Naive thymus-derived CD4-positive, alpha-beta T cell (primary cell): ENCODE data around the gene FAM174B. TPM values are rescaled to one million over a fixed set of nuclear protein-coding genes. Genes with fewer than 3 reads are reported as not detected.

Source experiments
- ATAC-seq: fragments of 150-1000 bp; cut with Tn5 transposase; 2 replicates; pipeline ENCODE4 v1.10.0; 2021; ENCODE audit warnings: mild to moderate bottlenecking, moderate library complexity
- CTCF ChIA-PET: fragments of 350-600 bp; sonication (Branson Sonifier 250); formaldehyde crosslinking; loops from one replicate; lab custom pipeline; 2021; ENCODE audit warnings: antibody characterized with exemption; lab: Charles Lee
- POLR2A ChIA-PET: fragments of 350-600 bp; sonication (Branson Sonifier 250); formaldehyde crosslinking; loops from one replicate; lab custom pipeline; 2021; ENCODE audit warnings: antibody characterized with exemption, inconsistent platforms; lab: Charles Lee
- DNase-seq, 9 donors: peaks; one replicate each; pipeline versions ENCODE4 v3.0.0 to v3.0.0-alpha.2; 2020 to 2022; ENCODE audit warnings: mixed read lengths in 1 of 9
- H3K27ac ChIP-seq: one replicate; pipeline ENCODE4 v1.7.0; 2013; ENCODE audit warnings: mild to moderate bottlenecking, low read depth, low read length, moderate library complexity
- H3K27me3 ChIP-seq, 2 donors: one replicate each; pipeline ENCODE4 v1.7.0; 2013; ENCODE audit warnings: low read length in 2 of 2, mild to moderate bottlenecking in 2 of 2, moderate library complexity in 2 of 2; ENCODE audit not compliant: control insufficient read depth in 2 of 2, insufficient read depth in 2 of 2
- H3K36me3 ChIP-seq, 3 experiments: 1 replicate in 2 of 3; 2 replicates in 1 of 3; pipeline ENCODE4 v1.7.0; 2013; ENCODE audit warnings: low read length in 3 of 3, mild to moderate bottlenecking in 3 of 3, moderate library complexity in 1 of 3; ENCODE audit not compliant: insufficient read depth in 3 of 3, control insufficient read depth in 2 of 3
- H3K4me1 ChIP-seq, 2 donors: one replicate each; pipeline ENCODE4 v1.7.0; 2013; ENCODE audit warnings: low read length in 2 of 2, mild to moderate bottlenecking in 2 of 2, moderate library complexity in 1 of 2; ENCODE audit not compliant: control insufficient read depth in 2 of 2, insufficient read depth in 2 of 2
- H3K4me3 ChIP-seq: 2 replicates; pipeline ENCODE4 v1.7.0; 2013; ENCODE audit warnings: mild to moderate bottlenecking, low read length
- H3K9me3 ChIP-seq, 3 experiments: 1 replicate in 2 of 3; 2 replicates in 1 of 3; pipeline ENCODE4 v1.7.0; 2013; ENCODE audit warnings: low read length in 3 of 3; ENCODE audit not compliant: control insufficient read depth in 2 of 3
- H3K27ac Mint-ChIP-seq, 9 donors: one replicate each; pipeline ENCODE4 v1.8.0; 2020 to 2022; ENCODE audit warnings: mixed read lengths in 9 of 9, mild to moderate bottlenecking in 8 of 9, moderate library complexity in 5 of 9, inconsistent platforms in 2 of 9
- H3K27me3 Mint-ChIP-seq, 5 donors: one replicate each; pipeline ENCODE4 v1.8.0; 2021 to 2022; ENCODE audit warnings: mixed read lengths in 5 of 5, mild to moderate bottlenecking in 1 of 5
- H3K36me3 Mint-ChIP-seq, 5 donors: one replicate each; pipeline ENCODE4 v1.8.0; 2020 to 2022; ENCODE audit warnings: mixed read lengths in 5 of 5, mild to moderate bottlenecking in 3 of 5, inconsistent platforms in 1 of 5
- H3K4me1 Mint-ChIP-seq, 7 donors: one replicate each; pipeline ENCODE4 v1.8.0; 2020 to 2022; ENCODE audit warnings: mixed read lengths in 7 of 7, mild to moderate bottlenecking in 3 of 7, inconsistent platforms in 1 of 7
- H3K4me3 Mint-ChIP-seq, 10 donors: one replicate each; pipeline ENCODE4 v1.8.0; 2020 to 2022; ENCODE audit warnings: mild to moderate bottlenecking in 10 of 10, mixed read lengths in 10 of 10, moderate library complexity in 6 of 10, inconsistent platforms in 2 of 10
- H3K9me3 Mint-ChIP-seq, 11 donors: one replicate each; pipeline ENCODE4 v1.8.0; 2020 to 2022; ENCODE audit warnings: mixed read lengths in 11 of 11, mild to moderate bottlenecking in 4 of 11, inconsistent platforms in 1 of 11, moderate library complexity in 1 of 11
- intact Hi-C, 2 donors: fragments of 100-400 bp; cut with micrococcal nuclease; formaldehyde crosslinking; loops; one replicate each; pipeline ENCODE4 v1.15.1; 2023
- polyA plus RNA-seq, 2 donors: library from polyadenylated mRNA; unstranded; fragments of 300-500 nt; fragmentation: Illumina TruSeq; gene quantifications; one replicate each; pipeline ENCODE4 v1.2.3, GENCODE V29; 2021
- total RNA-seq, 6 experiments: library from RNA in 5 of 6; stranded (reverse) in 5 of 6; gene quantifications; 1 replicate in 5 of 6; 2 replicates in 1 of 6; pipeline ENCODE4 v1.2.3 and lab custom pipeline; 2021 to 2026

Gene FAM174B
- total and polyA plus RNA-seq, 7 experiments from 2014 or later, result 3.5 to 15.9 (median 6.7) TPM

DNA sequence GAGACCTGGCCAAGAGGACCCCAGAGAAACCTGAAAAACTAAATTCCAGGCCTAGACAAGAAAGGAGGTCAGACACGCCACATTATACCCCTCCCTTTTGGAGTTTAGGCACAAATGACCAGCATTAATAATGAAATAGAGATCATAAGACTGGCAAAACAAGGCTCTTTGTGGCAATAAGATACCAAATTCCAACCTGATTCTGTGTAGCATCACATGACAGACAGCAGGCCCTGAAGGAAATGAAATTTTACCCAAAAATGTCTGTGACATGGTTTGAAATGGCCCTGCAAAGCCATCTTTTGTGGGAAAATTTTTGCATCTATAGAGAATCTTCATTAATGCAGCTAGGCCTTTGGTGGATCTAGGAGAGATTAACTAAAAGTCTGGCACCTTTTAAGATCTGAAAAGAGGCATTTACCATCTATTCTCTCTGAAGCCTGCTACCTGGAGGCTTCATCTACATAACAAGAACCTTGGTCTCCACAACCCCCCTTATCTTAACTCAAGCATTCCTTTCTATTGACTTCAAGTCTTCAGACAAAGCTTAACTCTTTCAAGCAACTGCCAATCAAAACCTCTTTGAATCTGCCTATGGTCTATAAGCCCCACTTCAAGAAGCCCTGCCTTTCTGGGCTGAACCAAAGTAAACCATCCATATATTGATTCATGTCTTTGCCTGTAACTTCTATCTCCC lies 8.0 kb downstream of the FAM174B start:
- ATAC-seq (no peak), DNase-seq (no peak)
- no peaks in the 10 kb centered on the region for H3K4me1 ChIP-seq
- no peak overlapping the region for H3K4me3 ChIP-seq
- peaks cover 0 to 15% (median 8%) of the 10 kb centered on the region in 5 donors for H3K36me3 Mint-ChIP-seq
- ChIA-PET CTCF (no interaction called here), POLR2A (no interaction called here)
- no peak overlapping the region for H3K4me3 Mint-ChIP-seq
- H3K9me3 ChIP-seq, result no peaks in the 10 kb centered on the region
- H3K27me3 ChIP-seq, result no peaks in the 10 kb centered on the region
- H3K27ac Mint-ChIP-seq, result peak overlapping the region in 1 of 9 donors; percentile 21
- peaks cover 0 to 12% (median 7%) of the 10 kb centered on the region in 7 donors for H3K4me1 Mint-ChIP-seq
- peaks cover 0 to 16% (median 15%) of the 10 kb centered on the region in 5 donors for H3K27me3 Mint-ChIP-seq
- H3K27ac ChIP-seq, result no peak overlapping the region
- intact Hi-C loops, result no loop called here
- no peaks in the 10 kb centered on the region for H3K36me3 ChIP-seq
- peaks cover 0 to 5% (median under 1%) of the 10 kb centered on the region in 11 donors for H3K9me3 Mint-ChIP-seq

DNA sequence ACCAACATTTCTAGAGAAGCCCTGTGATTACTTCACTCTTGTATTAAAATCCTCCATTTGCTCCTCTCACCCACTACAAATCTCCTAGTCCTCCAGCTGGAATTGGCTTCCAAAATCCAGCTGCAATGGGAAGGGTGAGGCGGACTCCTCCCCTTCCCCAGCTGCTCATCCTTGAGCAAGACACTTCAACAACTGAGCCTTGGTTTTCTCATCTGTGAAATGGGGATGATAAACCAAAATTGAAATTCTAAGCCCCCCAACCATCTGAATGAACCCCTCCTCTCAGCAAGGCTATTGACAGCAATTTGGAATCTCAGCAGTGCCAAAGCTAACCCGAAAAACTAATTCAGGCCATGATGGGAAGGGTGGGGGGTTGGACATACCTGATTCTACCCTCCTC lies 9.4 kb downstream of the FAM174B start:
- DNase-seq (no peak), ATAC-seq (no peak)
- Mint-ChIP-seq H3K27ac (peak overlapping the region in 1 of 9 donors; percentile 60), H3K4me1 (peaks cover 0 to 4% (median 0%) of the 10 kb centered on the region in 7 donors), H3K27me3 (peaks cover 0 to 11% (median 8%) of the 10 kb centered on the region in 5 donors), H3K9me3 (peaks cover 0 to 13% (median 2%) of the 10 kb centered on the region in 11 donors), H3K36me3 (peaks cover 0 to 15% (median 8%) of the 10 kb centered on the region in 5 donors), H3K4me3 (no peak overlapping the region)
- Histone ChIP-seq H3K4me1 (no peaks in the 10 kb centered on the region), H3K9me3 (no peaks in the 10 kb centered on the region), H3K4me3 (no peak overlapping the region), H3K27me3 (no peaks in the 10 kb centered on the region), H3K36me3 (no peaks in the 10 kb centered on the region), H3K27ac (no peak overlapping the region)
- ChIA-PET POLR2A (no interaction called here), CTCF (no interaction called here)
- intact Hi-C loops, result no loop called here

DNA sequence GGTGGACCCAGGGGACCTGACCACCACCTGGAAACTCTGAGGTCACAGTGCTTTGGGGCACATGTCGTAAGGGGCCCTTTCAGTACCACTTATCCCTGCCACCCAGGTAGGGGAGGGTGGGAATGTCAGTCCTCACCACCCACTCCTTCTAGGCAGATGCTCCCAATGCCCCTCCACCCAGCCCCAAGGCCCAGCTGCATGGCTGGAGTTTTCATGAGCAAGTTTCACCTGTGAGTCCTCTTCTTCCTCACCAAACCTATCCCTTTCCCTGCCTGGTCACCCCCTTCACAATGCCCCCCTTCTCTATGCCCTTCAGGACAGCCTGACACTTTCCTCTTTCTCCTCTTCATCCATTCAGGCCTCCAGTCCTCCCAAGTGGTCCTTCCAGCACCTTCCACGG lies 9.8 kb downstream of the FAM174B start:
- ChIA-PET CTCF (no interaction called here), POLR2A (no interaction called here)
- H3K27me3 Mint-ChIP-seq, result peaks cover 0 to 13% (median 5%) of the 10 kb centered on the region in 5 donors
- H3K4me1 ChIP-seq, result no peaks in the 10 kb centered on the region
- intact Hi-C loops, result no loop called here
- no peak overlapping the region for H3K27ac ChIP-seq
- DNase-seq (no peak), ATAC-seq (no peak)
- H3K4me3 ChIP-seq, result no peak overlapping the region
- H3K4me1 Mint-ChIP-seq, result peaks cover 0 to 4% (median 0%) of the 10 kb centered on the region in 7 donors
- no peaks in the 10 kb centered on the region for H3K36me3 ChIP-seq
- H3K27me3 ChIP-seq, result no peaks in the 10 kb centered on the region
- H3K4me3 Mint-ChIP-seq, result no peak overlapping the region
- H3K9me3 ChIP-seq, result no peaks in the 10 kb centered on the region
- peak overlapping the region in 1 of 9 donors; percentile 60 for H3K27ac Mint-ChIP-seq
- peaks cover 0 to 15% (median 6%) of the 10 kb centered on the region in 5 donors for H3K36me3 Mint-ChIP-seq
- peaks cover 0 to 17% (median 3%) of the 10 kb centered on the region in 11 donors for H3K9me3 Mint-ChIP-seq

DNA sequence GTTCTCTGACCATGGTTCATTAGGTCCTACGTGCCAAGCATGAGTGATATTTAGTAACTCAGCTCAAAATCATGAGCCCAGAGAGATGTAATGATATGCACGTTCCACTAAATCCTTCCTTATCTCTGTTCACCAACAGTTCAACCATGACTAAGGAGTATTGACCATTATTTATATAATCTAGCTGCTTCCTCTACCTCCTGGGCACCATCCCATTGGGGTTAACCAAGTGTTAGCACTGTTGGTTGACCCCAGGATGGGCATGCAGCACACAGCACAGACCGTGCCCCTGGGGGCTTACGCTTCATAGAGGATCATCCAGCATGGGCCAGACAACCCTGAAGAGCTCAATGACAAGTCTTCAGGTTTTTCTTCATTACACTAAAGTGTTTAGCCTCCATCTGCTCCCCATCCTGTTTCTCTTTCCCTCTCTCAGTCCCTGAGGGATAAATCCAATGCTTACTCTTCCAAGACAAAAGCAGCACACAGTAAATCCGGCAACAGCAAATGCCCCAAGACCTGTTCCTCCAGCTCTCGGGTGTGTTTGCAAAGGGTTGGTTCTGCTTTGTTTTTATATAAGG lies 10.4 kb downstream of the FAM174B start:
- POLR2A ChIA-PET, result no interaction called here
- no peak overlapping the region for H3K4me3 Mint-ChIP-seq
- H3K27me3 Mint-ChIP-seq, result peaks cover 0 to 13% (median 3%) of the 10 kb centered on the region in 5 donors
- ATAC-seq (peak; percentile 38), DNase-seq (no peak)
- H3K4me1 ChIP-seq, result no peaks in the 10 kb centered on the region
- H3K36me3 Mint-ChIP-seq, result peaks cover 0 to 14% (median 4%) of the 10 kb centered on the region in 5 donors
- H3K27me3 ChIP-seq, result no peaks in the 10 kb centered on the region
- H3K9me3 ChIP-seq, result no peaks in the 10 kb centered on the region
- H3K4me3 ChIP-seq, result no peak overlapping the region
- H3K27ac ChIP-seq, result no peak overlapping the region
- intact Hi-C loops, result no loop called here
- peaks cover 0 to 20% (median 3%) of the 10 kb centered on the region in 11 donors for H3K9me3 Mint-ChIP-seq
- CTCF ChIA-PET, result no interaction called here
- H3K4me1 Mint-ChIP-seq, result peaks cover 0 to 4% (median 0%) of the 10 kb centered on the region in 7 donors
- H3K27ac Mint-ChIP-seq, result no peak overlapping the region
- H3K36me3 ChIP-seq, result no peaks in the 10 kb centered on the region

DNA sequence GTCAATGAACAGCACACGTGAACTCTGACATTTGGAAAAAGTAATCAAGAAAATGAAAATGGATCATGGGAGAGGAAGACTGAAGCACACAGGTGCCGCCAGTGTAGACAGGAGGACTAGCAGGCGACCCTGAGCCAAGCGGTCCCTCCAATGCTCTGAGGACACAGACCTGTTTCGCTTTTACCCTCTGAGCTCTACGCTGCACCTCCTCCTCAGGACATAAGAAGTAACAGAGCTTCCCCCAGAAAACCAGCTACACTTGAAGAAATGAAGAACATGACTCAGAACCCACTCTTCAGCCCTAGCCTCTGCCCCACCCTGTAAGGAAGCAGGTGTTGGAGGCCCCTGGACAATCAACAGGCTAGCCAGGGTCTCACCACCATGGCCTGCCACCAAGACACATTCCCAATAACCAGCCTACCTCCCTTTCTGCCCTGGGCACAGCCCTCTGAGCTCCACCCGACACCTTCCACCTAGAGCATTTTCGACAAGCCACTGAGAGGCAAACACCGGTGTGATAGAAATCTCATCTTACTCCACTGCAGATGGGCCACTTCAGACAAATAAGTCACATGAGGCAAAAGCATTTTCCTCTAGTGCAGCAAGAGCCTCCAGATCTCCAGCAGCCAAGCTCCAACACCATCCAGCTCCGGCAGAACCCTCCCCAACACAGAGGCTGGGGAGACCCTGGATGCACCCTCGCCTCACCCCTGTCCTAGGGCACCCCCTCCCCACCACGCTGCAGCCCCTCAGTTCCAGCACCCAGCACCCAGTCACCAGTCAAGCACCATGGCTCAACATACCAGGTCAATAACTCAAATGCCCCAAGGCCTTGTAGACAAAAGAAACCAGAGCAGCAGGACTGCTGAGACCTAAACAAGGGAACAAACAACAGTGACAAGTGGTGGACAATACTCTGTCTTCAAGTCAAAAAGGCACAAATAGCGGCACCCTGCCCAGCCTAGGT lies 11.4 kb downstream of the FAM174B start:
- peaks cover 0 to 18% (median 3%) of the 10 kb centered on the region in 5 donors for H3K27me3 Mint-ChIP-seq
- peaks cover 0 to 4% (median 0%) of the 10 kb centered on the region in 7 donors for H3K4me1 Mint-ChIP-seq
- ChIA-PET CTCF (no interaction called here), POLR2A (no interaction called here)
- H3K27ac Mint-ChIP-seq, result peak overlapping the region in 1 of 9 donors; percentile 8
- H3K4me3 ChIP-seq, result no peak overlapping the region
- H3K27ac ChIP-seq, result no peak overlapping the region
- intact Hi-C loops, result no loop called here
- H3K4me3 Mint-ChIP-seq, result no peak overlapping the region
- no peaks in the 10 kb centered on the region for H3K9me3 ChIP-seq
- DNase-seq, result no peak
- no peaks in the 10 kb centered on the region for H3K27me3 ChIP-seq
- H3K36me3 ChIP-seq, result no peaks in the 10 kb centered on the region
- peaks cover 0 to 25% (median 13%) of the 10 kb centered on the region in 5 donors for H3K36me3 Mint-ChIP-seq
- H3K9me3 Mint-ChIP-seq, result peaks cover 0 to 30% (median 6%) of the 10 kb centered on the region in 11 donors
- ATAC-seq, result no peak
- H3K4me1 ChIP-seq, result no peaks in the 10 kb centered on the region

DNA sequence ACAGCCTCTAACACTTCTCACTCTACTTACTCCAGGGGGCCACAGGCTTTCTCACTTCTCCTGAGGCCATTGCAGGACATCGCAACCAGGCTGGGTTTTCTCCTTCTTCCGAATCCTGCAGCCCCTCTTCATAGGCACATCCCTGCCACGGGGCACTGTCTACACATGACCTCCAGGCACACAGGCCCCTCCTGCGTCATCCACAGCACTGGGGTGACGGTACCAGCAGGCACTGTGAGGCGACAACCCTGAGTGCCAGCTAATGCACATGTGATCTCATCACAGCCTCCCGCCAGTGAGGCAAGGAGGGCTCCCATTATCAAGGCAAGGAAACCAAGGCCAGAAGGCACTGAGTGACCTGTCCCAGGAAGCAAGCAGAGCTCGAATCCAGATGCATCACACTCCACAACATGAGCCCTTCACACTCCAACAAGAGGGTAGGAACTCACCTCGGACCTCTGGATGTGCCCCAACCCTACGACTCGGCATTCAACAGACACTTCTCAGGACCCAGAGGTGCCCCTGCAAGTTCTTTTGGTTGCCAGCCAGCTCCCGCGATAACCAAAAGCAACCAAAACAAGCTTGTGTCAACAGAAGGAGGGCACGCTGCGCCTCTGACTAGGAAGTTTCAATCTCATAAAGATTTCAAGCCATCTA lies 16.7 kb downstream of the FAM174B start:
- no peak for ATAC-seq
- Histone ChIP-seq H3K27ac (no peak overlapping the region), H3K27me3 (no peaks in the 10 kb centered on the region), H3K4me3 (no peak overlapping the region), H3K4me1 (no peaks in the 10 kb centered on the region), H3K36me3 (no peaks in the 10 kb centered on the region), H3K9me3 (no peaks in the 10 kb centered on the region)
- Mint-ChIP-seq H3K36me3 (peaks cover 0 to 29% (median 13%) of the 10 kb centered on the region in 5 donors), H3K27me3 (peaks cover 0 to 15% (median 7%) of the 10 kb centered on the region in 5 donors), H3K27ac (no peak overlapping the region), H3K9me3 (peaks cover 0 to 34% (median 6%) of the 10 kb centered on the region in 11 donors), H3K4me1 (peaks cover 0 to 14% (median 5%) of the 10 kb centered on the region in 7 donors), H3K4me3 (no peak overlapping the region)
- intact Hi-C loops, result no loop called here
- no peak for DNase-seq
- POLR2A ChIA-PET, result no interaction called here
- CTCF ChIA-PET, result no interaction called here
